LNCAP (cell line): ENCODE measurements around the gene TIMM13.

ENCODE experiments used
- TF ChIP-seq, protein P1 (sequence below): fragments of 450-650 bp; IDR thresholded peaks from 2 replicates; pipeline ENCODE4 v1.5.1; 2017; ENCODE audit warnings: mild to moderate bottlenecking

The TIMM13 gene

DNA sequence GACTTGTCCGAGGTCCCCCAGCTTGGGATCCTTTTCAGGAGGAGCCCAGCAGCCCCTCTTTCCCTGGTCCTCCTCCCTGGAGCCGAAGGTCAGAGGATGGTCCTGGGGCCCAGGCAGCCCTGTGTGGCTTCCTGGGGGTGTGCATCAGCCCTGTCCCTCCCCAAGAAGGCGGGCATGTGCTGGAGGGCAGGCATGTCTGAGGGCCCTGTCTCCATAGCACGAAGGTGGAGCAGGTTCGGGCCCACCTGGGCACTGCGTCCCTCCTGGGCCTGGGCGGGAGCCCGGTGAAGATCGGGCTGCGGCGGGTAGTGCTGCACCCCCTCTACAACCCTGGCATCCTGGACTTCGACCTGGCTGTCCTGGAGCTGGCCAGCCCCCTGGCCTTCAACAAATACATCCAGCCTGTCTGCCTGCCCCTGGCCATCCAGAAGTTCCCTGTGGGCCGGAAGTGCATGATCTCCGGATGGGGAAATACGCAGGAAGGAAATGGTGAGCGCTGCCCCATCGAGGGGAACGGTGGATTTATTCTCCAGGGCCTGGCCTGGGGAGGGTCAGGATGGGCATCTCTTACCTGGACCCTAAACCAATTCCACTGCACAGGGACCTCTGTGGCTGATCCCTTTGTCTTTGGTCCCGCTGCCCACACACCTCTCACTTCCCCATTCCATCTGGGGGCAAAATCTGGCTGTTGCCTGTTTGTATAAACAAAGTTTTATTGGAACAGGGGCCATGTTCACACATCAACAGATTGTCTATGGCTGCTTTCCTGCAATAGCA is 10.9 kb downstream of the TIMM13 start:
- TF ChIP-seq, protein P1, sequence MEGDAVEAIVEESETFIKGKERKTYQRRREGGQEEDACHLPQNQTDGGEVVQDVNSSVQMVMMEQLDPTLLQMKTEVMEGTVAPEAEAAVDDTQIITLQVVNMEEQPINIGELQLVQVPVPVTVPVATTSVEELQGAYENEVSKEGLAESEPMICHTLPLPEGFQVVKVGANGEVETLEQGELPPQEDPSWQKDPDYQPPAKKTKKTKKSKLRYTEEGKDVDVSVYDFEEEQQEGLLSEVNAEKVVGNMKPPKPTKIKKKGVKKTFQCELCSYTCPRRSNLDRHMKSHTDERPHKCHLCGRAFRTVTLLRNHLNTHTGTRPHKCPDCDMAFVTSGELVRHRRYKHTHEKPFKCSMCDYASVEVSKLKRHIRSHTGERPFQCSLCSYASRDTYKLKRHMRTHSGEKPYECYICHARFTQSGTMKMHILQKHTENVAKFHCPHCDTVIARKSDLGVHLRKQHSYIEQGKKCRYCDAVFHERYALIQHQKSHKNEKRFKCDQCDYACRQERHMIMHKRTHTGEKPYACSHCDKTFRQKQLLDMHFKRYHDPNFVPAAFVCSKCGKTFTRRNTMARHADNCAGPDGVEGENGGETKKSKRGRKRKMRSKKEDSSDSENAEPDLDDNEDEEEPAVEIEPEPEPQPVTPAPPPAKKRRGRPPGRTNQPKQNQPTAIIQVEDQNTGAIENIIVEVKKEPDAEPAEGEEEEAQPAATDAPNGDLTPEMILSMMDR: no peak

DNA sequence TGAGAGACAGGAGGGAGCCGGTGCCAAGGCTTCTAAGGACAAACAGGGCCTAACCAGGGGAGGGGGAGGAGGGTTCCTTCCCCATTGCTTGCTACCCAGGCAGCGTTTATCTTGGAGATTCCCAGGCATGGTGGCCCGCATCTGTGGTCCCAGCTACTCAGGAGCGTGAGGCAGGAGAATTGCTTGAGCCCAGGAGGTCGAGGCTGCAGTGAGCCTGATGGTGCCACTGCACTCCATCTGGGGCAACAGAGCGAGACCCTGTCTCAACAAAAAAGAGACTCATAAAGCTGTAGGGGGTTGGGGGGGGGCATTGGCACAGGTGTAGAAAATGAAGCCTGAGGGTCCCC is 11.4 kb downstream of the TIMM13 start:
- TF ChIP-seq, protein P1: no peak

DNA sequence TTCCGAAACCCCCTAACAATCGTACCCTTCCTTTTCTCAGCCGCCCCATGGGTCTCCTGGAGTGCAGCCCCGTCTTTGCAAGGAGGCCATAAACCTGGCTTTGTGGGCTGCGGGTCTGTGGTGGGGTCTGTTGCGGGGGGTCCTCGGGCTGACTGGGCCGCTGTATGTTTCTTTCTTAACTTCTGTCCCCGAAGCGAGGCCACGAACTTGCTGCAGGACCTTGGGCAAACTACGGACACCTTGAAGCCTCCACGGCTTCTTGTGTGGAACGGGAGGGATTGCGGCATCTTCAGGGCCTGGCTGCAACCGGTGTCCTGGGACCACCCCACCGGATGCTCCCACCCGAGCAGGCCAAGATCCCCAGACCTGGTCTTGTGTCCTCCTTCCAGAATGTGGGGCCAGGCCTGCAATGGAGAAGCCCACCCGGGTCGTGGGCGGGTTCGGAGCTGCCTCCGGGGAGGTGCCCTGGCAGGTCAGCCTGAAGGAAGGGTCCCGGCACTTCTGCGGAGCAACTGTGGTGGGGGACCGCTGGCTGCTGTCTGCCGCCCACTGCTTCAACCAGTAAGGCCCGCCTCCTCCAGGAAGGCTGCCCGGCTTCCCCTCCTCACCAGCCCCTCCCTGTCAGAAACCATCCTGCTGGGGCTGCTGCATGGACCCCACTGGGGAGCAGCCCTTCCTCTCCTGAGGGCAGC is 12.0 kb downstream of the TIMM13 start:
- TF ChIP-seq, protein P1: no peak

DNA sequence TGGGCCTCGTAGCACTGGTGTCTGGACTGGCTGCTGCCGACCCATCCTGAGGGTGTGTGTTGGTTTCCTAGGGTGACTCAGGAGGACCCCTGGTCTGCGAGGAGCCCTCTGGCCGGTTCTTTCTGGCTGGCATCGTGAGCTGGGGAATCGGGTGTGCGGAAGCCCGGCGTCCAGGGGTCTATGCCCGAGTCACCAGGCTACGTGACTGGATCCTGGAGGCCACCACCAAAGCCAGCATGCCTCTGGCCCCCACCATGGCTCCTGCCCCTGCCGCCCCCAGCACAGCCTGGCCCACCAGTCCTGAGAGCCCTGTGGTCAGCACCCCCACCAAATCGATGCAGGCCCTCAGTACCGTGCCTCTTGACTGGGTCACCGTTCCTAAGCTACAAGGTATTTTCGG is 13.8 kb downstream of the TIMM13 start:
- TF ChIP-seq, protein P1: no peak

DNA sequence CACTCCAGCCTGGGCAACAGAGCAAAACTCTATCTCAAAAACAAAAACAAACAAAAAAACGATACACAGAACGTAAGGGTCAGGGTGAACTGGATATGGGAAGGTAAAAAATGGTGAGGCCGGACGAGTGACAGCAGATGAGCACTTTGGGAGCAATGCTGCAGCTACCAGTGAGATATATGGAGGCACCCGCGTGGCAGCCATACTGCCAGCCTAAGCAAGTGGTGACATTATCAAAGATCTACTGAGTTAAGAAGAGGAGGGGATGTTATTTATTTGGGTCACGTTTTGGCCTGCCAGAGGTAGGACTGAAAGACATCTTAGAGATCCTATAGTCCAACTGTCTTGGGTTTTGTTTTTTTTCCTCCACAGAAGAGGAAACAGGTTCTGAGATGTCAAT is 14.2 kb downstream of the TIMM13 start:
- TF ChIP-seq, protein P1: no peak

DNA sequence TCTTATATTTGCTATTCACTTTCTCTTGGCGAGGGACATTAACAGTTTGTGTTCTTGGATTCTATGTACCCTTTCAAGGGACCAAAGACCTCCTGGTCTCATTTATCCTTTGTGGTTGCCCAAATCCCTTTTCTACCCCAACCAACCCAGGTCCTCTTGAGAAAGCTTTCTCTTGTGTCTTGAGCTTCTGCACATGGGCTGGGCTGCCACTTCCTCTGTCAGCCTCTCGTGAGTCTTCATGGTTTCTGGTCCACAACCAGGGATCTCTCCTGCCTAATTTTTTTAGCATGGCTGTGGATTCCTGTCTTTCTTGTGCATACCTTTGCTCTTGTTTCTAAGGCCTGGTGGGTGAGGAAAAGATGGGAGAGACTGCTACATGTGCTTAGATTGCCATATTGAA is 14.9 kb downstream of the TIMM13 start:
- TF ChIP-seq, protein P1: no peak

DNA sequence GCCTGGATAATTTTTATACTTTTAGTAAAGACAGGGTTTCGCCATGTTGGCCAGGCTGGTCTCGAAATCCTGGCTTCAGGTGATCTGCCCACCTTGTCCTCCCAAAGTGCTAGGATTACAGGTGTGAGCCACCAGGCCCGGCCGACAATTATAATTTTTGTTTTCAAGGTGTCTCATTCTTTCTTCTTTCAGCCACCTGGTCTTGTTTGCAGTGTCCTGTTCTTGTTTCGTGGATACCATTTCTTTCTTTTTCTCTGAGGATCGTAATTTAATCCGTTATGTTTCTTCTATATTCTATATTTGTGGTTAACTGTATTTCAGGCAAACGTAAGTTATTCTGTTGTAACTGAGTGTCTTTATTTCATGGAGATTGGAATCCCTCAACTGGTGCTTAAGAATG is 15.7 kb downstream of the TIMM13 start:
- TF ChIP-seq, protein P1: no peak
